Measurements from ENCODE around the gene TMEM132D.

GRCh38 chr12:129081755-129082250 is 822.0 kb downstream of the TMEM132D start:
- no peak for TF ChIP-seq CTCF (IDR thresholded peaks at IDR 0.05)
- no peak for TF ChIP-seq EZH2phosphoT487 (IDR thresholded peaks at IDR 0.05)
- no peak for TF ChIP-seq EZH2 (IDR thresholded peaks at IDR 0.05)
